GM19372 (cell line): ENCODE results near the gene KRTAP15-1.

ENCODE experiments used
- ATAC-seq: cut with Tn5 transposase; IDR thresholded peaks from one replicate; pipeline ENCODE4 v1.9.1; 2021; ENCODE audit warnings: mild to moderate bottlenecking, low read depth, moderate library complexity; ENCODE audit not compliant: unreplicated experiment

Gene KRTAP15-1, protein sequence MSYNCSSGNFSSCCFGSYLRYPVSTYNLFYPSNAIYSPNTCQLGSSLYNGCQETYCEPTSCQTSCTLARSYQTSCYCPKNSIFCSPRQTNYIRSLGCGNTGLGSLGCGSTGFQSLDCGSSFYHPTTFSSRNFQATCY

DNA sequence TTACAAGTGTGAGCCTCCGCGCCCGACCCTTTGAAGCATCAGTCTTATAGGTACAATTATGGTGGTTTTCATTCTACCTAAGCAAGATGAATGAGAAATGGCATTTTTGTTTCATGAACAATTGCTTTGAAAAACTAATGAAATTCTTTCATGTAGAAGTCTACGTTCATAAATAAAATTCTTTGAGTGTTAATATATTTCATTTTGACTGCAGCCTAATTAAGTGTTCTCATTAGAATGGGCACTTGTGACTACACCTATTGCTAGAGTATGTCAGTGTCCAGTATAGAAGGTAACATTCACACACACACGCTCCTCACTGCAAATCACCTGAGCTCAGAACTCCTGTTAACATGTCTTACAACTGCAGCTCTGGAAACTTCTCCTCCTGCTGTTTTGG, at the start of gene KRTAP15-1:
TSS of gene KRTAP15-1 (plus strand) at position 301 of the 400 bp plus-strand sequence. CDS start at position 354, 53 bp downstream.
- ATAC-seq: no peak

DNA sequence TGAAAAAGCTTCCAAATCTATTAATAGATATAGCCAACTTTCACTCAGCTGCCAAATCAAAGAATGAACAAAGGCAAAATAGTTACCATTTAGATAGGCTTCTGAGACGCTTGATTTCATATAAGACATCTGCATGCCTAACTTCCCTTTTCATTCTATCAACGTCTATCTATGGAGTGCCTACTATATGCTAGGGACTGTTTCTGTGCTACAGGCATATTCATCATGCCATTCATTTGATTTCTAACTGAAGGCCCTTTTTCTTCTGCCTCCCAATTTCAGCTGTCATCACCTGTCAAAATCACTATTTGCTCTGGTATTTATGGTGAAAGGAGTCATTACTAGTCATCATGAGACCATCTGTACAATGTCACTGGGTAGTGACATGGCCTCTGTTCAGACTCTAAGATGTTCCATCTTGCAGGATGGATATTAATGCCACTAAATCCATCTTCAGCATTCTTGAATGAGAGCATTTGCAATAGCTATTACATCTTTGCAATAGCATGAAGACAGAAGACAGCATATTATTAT, 48.5 kb upstream of the KRTAP15-1 start:
- ATAC-seq: no peak

DNA sequence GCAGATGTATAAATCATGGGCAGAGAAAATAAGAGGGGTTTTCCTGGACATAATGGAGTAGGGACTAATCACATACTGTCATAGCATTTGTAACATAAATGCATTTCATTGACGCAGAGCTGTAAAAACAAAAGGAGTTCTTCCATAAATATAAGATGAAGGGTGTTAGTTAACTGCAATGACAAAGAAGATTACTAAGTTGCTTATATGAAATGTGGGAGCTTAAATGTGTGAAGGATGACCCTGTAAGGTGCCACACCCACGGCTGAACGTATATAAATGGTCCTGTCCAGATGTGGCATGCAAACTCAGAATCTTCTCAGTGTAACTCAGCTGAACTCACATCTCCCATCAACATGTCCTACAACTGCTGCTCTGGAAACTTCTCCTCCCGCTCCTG, 44.3 kb upstream of the KRTAP15-1 start, which contains the start of gene KRTAP13-1:
TSS of gene KRTAP13-1 (plus strand) at position 301 of the 400 bp plus-strand sequence. CDS start at position 357, 56 bp downstream.
- no peak for ATAC-seq

DNA sequence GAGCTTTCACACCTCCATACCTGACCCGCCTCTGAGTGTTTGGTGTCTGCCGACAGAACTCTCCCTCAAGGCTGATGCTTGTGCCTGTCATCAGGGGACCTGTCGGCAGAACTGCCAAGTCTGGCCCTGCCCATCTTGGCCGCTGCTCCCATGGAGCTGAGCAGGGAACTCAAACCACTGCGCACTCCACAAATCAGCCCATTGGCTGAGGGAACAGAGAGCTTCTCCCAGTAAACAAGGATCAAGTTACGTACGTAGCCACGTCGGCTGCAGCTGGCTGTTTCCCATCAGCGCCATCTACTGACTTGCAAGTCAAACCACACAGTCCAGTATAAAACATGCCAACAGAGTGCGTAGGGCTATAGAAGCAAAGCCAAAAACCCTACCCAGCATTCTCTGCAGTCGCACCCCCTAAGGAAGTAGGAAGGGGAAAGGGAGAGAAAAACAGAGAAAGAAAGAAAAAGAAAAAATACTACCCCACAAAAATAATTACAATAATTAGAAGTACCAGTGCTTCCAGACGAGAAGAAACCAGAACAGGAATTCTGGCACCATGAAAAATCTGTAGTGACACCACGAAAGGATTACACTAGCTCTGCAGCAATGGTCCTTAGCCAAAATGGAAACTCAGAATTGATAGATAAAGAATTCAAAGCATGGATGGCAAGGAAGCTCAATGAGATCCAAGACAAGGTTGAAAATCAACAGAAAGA, 31.1 kb upstream of the KRTAP15-1 start:
- ATAC-seq: no peak

DNA sequence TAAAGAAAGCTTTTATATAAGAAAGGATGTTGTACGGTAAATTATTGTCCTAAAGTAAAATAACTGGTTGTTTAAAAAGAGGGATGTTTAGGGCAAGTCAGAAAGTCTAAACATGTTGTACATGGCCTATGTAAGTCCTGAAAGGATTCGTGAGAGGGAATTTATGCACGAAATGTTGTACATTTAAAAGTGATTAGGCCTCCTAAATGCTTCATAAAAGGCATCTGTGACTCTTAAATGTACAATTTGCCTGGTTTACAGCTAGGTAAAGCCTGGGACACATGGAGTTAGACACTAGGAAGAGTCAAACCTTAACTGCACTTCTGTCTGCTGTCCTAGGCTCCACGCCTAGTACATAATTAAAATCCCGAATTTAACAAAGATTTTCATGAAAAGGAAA, 24.1 kb upstream of the KRTAP15-1 start:
- no peak for ATAC-seq

DNA sequence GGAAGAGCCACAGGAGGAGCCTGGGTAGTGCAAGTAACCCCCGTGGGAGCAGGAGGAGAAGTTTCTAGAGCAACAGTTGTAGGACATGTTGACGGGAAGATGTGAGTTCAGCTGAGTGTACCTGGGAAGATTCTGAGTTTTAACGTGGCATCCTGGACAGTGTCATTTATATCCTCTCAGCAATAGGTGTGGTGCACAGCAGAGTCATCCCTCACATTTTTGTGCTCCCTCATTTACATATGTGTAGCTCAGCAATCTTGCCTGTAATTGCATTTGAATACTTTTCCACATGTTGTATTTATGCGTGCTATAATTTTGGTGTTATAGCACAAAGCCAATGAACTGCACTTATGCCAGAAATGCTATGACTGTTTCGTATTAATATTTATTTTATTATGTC, 14.2 kb upstream of the KRTAP15-1 start, which contains the start of gene KRTAP13-3:
TSS of gene KRTAP13-3 (minus strand) at position 101 of the 400 bp plus-strand sequence. CDS start at position 87, 14 bp downstream.
- no peak for ATAC-seq

DNA sequence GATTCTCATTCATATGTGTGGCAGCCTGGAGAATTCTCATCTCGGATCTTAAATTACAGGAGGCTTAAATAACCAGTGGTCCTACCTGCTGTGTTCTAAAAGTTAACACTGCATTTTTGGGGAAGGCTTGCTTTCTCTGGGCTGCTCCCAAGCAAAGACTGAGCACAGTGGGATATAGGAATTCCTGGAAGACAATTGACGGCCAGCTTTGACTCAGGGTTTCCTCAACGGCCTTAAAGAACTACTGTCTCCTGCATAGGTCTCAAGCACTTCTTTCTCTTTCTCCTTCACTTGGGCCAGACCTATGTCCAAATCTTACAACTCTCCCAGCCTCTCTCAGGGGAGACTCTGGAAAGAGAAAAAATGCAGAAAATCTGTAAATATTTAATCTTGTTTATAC, 13.3 kb upstream of the KRTAP15-1 start:
- no peak for ATAC-seq

DNA sequence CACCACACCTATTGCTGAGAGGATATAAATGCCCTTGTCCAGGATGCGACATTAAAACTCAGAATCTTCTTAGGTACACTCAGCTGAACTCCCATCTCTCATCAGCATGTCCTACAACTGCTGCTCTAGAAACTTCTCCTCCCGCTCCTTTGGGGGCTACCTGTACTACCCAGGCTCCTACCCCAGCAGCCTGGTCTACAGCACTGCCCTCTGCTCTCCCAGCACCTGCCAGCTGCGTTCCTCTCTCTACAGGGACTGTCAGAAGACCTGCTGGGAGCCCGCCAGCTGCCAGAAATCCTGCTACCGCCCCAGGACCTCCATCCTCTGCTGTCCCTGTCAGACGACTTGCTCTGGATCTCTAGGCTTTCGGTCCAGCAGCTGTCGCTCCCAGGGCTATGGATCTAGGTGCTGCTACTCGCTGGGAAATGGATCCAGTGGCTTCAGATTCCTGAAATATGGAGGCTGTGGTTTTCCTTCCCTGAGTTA, 9.9 kb upstream of the KRTAP15-1 start, which contains the start of gene KRTAP13-4:
TSS of gene KRTAP13-4 (plus strand) at position 51 of the 486 bp plus-strand sequence. CDS start at position 107, 56 bp downstream.
- no peak for ATAC-seq

DNA sequence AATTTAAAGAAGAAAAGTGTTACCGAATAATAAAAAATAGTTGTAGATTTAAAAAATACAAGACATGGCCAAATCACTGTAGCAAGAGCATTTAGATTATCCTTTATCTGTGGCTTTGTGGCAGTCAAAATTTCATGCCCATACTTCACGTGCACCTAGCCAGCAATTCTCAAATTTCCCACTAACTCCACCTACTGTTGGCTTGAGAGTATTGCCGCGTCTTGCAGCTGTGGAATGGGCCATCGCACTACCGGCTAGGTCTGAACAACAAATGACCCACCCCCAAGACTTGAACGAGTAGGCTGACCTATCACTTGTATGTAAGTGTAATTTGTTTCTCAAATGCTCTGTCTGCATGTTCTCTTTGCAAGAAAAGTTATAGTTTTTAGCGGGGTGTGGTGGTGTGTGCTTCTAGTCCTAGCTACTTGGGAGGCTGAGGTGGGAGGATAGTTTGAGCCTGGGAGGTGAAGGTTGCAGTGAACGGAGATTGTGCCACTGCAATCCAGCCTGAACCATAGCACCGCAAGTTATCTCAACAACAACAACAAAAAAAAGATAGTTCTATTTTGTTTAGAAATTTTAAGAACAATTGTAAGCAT, 5.9 kb upstream of the KRTAP15-1 start:
- no peak for ATAC-seq

DNA sequence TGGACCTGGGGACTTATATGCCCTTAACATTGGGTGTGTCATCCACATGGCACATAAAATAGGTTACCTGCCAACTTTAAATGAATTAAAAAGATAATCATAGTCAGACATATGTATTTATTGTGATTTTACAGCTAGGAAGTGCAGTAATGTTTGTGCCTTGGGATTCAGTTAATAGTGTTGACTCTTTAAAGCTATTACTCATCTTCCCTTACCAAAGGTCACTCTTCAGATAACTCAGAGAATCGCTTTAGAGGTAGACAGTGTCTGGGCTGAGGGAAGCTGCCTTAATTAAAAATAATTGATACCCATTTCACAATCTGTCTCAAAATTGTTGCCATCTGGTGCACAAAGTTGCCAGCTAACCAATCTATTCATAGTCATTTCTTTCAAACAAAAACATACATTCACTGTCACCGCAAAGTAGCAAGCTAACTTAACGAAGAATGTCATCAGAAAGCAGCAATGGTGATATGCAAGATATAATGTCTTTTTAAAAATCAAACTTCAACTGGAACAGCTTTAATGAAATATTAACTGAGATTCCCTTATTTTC, 3.0 kb upstream of the KRTAP15-1 start:
- no peak for ATAC-seq

DNA sequence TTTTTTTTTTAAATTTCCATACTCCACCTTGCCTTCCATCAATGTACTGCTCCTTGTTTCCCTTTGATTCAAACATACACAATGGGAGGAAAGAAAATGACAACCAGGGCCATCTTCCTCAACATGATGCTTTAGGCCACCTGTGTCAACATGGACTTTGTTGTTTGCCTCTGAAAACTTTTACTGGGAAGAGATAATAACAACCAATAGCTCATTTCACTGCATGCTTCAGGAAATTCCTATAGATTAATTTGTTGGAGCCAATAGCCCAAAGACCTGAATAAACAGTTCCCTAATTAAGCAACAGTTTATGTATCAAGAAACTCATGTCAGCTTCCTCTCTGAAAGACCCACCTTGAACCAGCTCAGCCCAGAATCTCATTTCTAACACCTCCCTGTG, 3.2 kb downstream of the KRTAP15-1 start:
- no peak for ATAC-seq

DNA sequence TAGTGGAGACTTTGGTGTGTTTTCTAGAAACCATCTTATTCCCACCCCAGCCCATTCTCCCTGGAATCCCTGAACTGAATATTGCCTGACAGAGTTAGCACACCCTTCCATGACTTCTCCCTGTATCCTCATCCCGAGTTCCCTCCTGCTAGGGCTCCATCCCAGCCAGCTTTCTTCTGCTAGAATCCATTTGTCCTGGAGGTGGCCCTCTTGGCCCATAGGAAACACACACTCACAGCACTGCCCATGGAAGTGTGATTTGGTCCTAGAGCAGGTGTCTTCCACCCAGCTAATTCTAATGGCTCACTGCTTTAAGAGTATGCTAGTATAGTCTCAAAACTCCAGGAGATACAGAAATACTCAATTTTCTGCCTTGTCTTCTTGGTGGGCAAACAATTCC, 4.1 kb downstream of the KRTAP15-1 start:
- ATAC-seq: no peak

DNA sequence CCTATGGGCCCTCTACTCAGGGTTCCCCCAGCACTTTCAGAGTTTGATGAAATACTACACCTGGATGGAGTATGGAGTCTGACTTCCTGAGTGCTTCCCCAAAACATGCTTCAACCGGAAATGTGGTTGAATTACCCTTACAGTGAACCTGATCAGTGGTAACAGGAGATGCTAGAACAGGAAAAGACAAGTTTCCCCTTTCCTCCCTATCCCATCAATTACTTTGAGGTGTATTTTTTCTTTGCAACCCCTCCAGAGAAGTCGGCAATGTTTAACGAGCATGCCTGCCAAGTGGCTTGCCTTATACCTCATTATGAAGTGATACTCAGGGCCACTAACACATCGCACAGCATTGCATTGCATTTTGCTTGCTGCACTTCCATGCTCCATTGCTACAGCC, 7.0 kb downstream of the KRTAP15-1 start:
- ATAC-seq: no peak

DNA sequence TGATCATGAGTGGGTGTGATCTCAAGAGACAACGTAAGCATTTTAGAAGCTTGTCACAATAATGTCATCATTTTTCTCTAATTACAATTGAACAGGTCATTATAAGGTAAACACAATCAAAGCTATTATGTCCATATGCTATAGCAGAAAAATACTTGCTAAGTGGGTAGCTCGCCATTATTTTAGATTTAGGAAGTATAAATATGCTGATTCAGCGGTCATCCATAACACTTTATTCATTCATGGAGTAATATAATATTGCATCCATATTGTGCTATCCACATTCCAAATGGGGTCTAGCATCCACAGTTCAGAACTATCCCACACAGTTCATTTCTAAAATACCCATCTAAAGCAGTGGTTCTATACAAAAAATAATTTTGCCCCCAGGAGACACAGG, 8.4 kb downstream of the KRTAP15-1 start:
- ATAC-seq: no peak

DNA sequence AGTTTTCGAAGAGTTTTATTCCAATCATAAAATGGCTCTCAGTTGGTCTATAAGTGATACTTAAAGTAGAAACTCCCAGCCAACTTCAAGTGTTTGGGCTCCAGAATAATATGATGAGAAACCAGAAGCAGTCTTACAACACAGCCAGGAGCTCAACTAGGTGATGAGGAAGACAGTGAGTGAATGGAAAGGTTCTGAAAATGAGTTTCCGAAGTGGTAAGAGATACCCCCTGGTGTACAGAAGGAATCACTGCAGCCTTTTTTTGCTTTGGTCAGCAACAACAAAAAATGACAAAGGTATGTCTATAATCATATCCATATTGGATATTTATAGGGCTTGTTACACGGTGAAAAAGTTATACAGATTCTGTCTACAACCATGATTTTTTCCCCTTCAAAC, 23.6 kb downstream of the KRTAP15-1 start:
- ATAC-seq: no peak

DNA sequence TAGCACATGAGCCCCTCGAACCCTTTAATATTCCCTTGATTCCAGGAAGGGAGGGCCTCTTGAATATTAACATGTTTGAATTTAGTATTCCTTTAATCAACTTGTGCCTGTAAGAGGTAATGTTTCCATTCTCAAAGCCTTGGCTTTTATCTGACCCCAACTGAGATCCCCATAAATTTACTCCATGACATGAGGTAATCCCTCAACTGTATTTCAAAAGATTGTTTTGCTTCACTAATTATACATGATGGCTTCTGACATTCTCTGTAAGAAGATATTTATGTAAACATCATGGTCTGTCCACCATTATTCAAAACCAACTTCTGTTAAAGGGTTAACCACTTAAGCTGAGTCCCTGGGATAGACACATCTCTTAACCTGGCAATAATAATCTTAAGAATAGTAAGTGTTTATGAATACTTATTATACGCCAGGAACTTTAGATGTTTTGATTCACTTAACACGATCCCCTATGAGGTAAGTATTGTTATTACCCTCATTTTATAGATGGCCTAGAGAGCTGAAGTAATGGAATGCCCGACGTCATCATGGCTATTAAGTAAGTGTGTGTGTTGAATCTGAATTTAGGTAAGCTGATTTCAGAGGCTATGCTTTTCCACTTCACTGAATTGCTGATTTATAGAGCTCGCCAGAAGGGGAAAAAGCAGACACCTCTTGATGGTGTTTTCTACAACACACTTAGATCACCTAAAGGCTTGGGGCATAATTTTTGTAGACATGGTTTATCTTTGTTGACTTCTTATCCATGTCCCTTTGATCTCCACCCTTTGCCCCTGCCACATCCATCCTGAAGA, 29.0 kb downstream of the KRTAP15-1 start:
- ATAC-seq: no peak

DNA sequence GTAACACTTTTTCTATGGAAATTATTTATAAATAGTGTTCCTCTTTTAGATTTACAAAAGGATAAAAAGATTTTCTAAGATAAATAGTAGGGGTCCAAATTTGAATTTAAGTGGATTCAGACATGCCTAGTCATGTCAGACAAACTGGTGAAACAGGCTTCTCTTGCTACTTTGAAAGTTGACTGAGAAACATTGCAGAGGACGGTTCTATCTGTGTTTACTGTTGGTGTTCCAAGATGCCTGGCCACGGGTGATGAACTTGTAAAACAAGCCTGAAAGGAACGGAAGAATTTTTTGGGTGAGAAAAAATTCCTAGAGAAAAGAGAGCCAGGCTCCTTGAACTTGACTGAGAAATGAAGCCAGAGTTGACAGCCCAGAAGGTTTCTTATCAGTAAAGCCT, 37.9 kb downstream of the KRTAP15-1 start:
- no peak for ATAC-seq

DNA sequence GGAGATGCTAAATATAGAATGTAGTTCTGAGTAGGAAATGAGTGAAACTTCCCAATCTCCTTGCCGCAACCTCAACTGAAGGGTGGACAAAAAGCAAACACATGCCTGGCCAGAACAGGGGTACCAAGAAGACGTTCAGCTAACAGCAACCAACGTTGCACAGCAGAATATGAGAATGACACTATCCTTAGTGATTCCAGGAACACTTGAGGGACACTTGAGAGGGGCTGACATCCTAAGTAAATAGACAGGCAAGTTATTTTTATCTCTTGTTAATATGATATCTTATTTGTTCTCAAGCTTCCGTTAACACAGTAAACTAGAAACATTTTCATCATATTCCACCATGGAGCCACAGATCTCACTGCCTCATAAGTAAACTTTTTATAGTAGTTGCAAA, 39.2 kb downstream of the KRTAP15-1 start:
- no peak for ATAC-seq

DNA sequence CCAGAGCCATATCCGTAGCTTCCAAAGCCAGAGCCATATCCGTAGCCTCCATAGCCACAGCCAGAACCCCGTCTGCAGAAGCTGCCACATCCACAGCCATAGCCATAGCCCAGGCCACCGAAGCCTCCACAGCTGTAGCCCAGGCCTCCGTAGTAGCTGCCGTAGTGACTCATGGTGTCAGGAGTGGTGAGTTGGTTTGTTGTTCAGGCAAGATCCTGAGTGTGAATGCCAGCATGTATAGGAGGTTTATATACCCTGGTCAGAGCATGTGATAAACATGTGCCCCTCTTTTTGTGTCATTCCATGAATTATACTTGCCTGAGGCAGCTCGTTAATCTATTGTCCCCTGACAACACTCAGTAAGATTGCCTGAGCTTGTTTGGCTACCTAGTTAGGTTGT, 40.1 kb downstream of the KRTAP15-1 start, which contains the start of gene KRTAP19-1:
TSS of gene KRTAP19-1 (minus strand) at position 223 of the 400 bp plus-strand sequence. CDS start at position 173, 50 bp downstream.
- ATAC-seq: no peak

DNA sequence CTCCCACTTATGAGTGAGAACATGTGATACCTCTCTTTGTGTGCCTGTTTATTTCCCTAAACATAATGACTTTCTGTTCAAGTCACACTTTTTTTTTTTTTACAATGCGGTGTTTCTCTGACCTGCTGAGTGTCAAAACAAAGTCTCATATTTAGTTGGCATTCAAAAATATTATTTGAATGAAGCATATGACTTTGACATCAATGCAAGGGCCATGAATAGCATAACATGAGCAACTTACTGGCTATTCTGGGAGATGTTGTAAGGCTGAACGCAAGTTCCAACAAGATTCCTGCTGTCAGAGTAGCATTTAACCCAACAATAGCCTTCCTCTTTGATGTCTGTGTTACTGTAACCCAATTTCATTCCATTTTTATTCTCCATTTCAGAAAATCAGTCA, 42.1 kb downstream of the KRTAP15-1 start:
- ATAC-seq: no peak
